Mesodermal cell (in vitro differentiated cells): ENCODE data around the gene SH3PXD2A.
A peak's percentile ranks its signal among the peaks of the same experiment; 100 is the strongest.

Source experiments
- H3K27ac ChIP-seq: 2 replicates; pipeline ENCODE4 v1.7.0; 2013; ENCODE audit warnings: mild to moderate bottlenecking, low read depth, low read length, moderate library complexity; ENCODE audit not compliant: severe bottlenecking
- H3K36me3 ChIP-seq: 2 replicates; pipeline ENCODE4 v1.7.1; 2013; ENCODE audit warnings: mild to moderate bottlenecking, low read length, moderate library complexity; ENCODE audit not compliant: control insufficient read depth, insufficient read depth
- H3K4me1 ChIP-seq: one replicate; pipeline ENCODE4 v1.7.1; 2013; ENCODE audit warnings: mild to moderate bottlenecking, low read length; ENCODE audit not compliant: insufficient read depth, control insufficient read depth, poor library complexity, severe bottlenecking
- H3K4me3 ChIP-seq: 2 replicates; pipeline ENCODE4 v1.7.0; 2013; ENCODE audit warnings: low read length, control low read depth, mild to moderate bottlenecking; ENCODE audit not compliant: insufficient read depth, poor library complexity, severe bottlenecking; ENCODE audit errors: extremely low read depth
- H3K9me3 ChIP-seq: 2 replicates; pipeline ENCODE4 v1.7.1; 2013; ENCODE audit warnings: mild to moderate bottlenecking, low read length, moderate library complexity; ENCODE audit not compliant: control insufficient read depth
- WGBS, 2 experiments: methylation state at CpG; one replicate each; pipeline ENCODE4 v1.1.5; 2013; ENCODE audit warnings: missing lambda C conversion rate in 2 of 2; ENCODE audit not compliant: insufficient coverage in 2 of 2; 5-methylcytosine and 5-hydroxymethylcytosine counted together

Gene SH3PXD2A

DNA sequence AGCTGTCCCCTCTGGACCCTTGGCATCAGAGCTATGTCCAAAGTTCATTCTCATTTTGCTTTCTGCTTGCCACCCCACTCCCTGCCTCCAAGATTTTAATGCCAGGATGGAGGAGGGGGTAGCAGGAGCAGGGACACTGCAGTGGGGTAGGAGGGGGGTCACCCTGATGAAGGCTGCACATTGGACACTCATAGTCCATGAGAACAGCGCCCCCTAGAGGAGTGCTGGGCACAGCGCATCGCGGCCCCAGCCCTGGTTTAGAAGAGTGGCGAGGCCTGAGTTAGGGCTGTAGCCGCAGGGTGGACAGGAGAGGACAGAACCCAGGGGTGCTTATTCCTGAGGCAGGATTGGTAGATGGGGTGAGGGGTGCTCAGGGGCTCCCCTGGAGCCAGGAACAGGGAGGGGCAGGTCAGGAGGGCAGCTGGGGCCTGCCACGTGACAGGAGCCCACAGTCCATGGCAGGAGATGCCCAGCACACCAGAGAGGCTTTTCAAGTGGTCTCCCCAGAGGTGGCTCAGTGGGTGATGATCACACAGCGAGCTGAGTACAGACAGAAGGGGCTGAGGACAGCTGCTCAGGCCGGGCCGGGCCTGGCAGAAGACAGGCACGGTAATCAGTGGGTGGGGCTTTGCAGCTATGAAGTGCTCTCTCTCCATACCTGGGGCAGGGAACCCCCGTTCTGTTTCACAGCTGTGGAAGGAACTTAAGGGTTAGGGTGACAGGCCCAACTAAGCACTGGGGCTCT, 290.4 kb downstream of the SH3PXD2A start:
- no peak overlapping the region for H3K27ac ChIP-seq
- H3K4me3 ChIP-seq: no peak overlapping the region
- 40 to 54% methylated on average over 8 to 11 of the region's 12 CpGs for WGBS, 2 experiments
- H3K9me3 ChIP-seq: no peaks in the 10 kb centered on the region
- H3K4me1 ChIP-seq: no peaks in the 10 kb centered on the region
- no peaks in the 10 kb centered on the region for H3K36me3 ChIP-seq

DNA sequence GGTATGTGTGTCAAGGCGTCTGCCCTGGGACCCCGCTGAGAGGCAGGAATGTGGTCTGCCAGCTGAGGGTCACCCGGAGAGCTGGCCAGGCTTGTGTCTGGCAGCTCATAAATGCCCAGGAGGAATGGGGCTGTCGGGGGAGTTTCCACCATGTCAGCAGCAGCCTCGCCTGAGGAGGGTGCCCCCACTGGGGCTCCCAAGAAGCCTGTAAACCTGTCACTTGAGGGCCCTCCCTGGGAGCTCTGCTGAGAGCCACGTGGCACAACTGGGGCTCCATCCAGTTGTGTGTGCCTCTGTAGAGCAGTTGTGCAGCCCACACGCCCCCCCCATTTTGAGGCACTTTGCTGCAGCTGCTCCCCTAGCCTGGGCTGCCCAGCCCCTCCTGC, 291.3 kb downstream of the SH3PXD2A start:
- H3K4me1 ChIP-seq: no peaks in the 10 kb centered on the region
- WGBS, 2 experiments: 61 to 70% methylated on average over 6 to 7 of the region's 7 CpGs
- H3K36me3 ChIP-seq: no peaks in the 10 kb centered on the region
- no peak overlapping the region for H3K4me3 ChIP-seq
- no peak overlapping the region for H3K27ac ChIP-seq
- no peaks in the 10 kb centered on the region for H3K9me3 ChIP-seq

DNA sequence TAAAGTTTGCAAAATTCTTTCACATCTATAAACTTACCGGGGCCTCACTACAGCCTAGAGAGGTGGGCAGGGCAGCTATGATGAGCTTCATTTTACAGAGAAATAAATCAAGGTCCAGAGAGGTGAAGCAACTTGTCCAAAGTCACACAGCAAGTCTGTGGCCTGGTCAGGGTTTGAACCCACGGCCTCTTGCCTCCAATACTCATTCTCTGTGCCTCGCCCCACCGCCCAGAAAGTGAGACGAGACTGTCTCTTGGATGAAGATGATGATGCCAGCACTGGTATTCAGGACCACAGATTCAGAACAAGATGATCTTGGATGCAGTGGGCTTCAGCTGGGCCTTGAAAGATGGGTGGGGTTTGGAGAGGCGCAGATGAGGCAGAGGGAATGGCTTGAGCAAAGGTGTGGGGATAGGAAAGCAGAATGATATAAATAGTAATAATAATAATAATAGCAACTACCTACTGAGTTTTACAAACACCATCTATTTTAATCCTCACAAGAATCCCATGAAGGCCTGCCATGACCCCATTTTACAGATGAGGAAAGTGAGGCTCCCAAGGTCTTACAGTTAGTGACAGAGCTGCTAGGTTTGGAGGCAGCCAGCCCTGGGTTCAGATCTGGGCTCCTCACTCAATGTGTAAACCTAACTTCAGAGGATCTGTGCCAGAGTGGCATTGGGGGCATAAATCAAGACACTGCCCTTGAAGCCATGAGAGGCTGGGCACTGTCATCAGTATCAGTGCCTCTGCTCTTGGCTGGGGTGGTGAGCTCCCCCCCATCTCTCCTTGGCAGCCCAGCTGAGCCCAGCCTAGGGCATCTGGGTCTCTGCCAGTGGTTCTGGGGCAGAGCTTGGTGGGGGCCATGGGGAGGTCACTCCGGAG, 291.9 kb downstream of the SH3PXD2A start:
- 90 to 95% methylated on average over 4 to 6 of the region's 7 CpGs for WGBS, 2 experiments
- no peaks in the 10 kb centered on the region for H3K9me3 ChIP-seq

DNA sequence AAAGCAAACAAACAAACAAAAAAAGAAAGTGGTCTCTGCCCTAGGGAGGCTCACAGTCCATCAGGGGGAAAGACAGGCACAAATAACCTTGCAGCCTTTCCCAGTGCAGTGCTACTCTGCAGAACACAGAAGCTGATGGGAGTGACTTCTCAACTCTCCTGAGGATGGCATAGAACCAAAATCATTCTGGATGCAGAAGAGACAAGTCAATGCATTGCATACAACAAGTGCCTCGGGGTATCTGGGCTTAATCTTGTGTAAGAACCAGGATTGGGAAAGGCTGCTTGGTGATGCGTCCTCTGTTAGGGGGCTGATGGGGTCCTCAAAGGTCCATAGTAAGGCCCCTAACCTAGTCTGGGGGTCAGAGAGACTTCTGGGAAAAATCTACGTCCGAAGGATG, 293.0 kb downstream of the SH3PXD2A start:
- Histone ChIP-seq H3K4me3 (no peak overlapping the region), H3K4me1 (no peaks in the 10 kb centered on the region)
- 94 to 100% methylated on average over 4 of the region's 4 CpGs for WGBS, 2 experiments

More for the DNA sequence above, 291.9 kb downstream of the SH3PXD2A start:
- no peak overlapping the region for H3K4me3 ChIP-seq
- H3K4me1 ChIP-seq: no peaks in the 10 kb centered on the region
- no peaks in the 10 kb centered on the region for H3K36me3 ChIP-seq
- no peak overlapping the region for H3K27ac ChIP-seq

DNA sequence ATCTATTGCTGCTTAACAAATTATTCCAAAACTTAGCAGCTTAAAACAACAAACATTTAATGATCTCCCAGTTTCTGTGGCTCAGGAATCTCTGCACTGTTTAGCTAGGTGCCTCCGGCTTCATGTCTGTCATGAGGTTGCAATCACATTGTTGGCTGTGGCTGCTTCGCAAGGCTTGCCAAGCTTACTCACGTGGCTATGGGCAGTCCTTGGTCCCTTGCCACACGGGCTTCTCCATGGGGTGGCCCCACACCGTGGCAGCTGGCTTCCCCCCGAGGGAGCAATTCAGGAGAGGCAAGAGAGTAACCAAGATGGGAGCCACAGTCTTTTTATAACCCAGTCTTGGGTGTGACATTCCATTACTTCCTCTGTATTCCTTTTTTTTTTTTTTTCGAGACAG, 294.5 kb downstream of the SH3PXD2A start:
- Histone ChIP-seq H3K36me3 (no peaks in the 10 kb centered on the region), H3K27ac (no peak overlapping the region), H3K9me3 (no peaks in the 10 kb centered on the region), H3K4me1 (no peaks in the 10 kb centered on the region), H3K4me3 (no peak overlapping the region)
- WGBS, 2 experiments: 90 to 93% methylated on average over 6 of the region's 7 CpGs

More for the DNA sequence above, 293.0 kb downstream of the SH3PXD2A start:
- Histone ChIP-seq H3K9me3 (no peaks in the 10 kb centered on the region), H3K27ac (no peak overlapping the region), H3K36me3 (no peaks in the 10 kb centered on the region)

DNA sequence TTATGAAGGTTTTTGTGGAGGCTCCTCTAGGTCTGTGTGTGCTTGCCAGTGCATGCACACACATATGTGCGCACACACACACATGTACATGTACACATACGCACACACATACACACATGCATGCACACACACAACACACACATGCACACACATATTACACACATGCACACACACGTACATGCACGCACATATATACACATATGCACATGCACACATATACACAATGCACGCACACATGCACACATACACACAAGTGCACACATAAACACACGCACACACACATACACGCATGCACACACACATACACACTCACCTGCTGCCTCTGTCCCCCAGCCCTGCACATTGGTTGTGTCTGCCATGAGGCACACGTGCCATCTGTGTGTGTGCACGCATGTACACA, 295.6 kb downstream of the SH3PXD2A start:
- 83 to 88% methylated on average over 7 of the region's 9 CpGs for WGBS, 2 experiments
- no peaks in the 10 kb centered on the region for H3K4me1 ChIP-seq
- no peaks in the 10 kb centered on the region for H3K9me3 ChIP-seq
- H3K4me3 ChIP-seq: no peak overlapping the region
- H3K36me3 ChIP-seq: no peaks in the 10 kb centered on the region
- H3K27ac ChIP-seq: no peak overlapping the region

DNA sequence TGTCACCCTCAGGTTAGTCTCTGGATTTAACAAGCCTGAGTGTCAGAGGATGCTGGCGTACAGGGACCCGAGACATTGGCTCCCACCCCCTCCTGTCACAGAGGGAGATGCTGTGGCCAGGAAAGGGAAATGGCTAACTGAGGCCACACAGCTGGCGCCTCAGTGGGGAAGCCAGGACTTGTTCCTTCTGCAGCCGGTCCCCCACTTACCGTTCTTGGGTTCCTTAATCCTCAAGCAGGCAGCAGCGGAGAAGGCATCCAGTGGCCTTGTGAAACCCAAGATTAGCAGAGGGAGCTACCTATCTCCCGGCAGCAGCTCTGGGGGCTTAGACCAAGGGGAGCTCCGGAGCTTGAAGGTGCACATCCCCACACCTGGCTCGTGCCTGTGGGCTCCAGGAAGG, 296.5 kb downstream of the SH3PXD2A start:
- H3K9me3 ChIP-seq: no peaks in the 10 kb centered on the region
- no peak overlapping the region for H3K4me3 ChIP-seq
- 84 to 89% methylated on average over 7 to 9 of the region's 9 CpGs for WGBS, 2 experiments
- H3K27ac ChIP-seq: no peak overlapping the region
- no peaks in the 10 kb centered on the region for H3K36me3 ChIP-seq
- H3K4me1 ChIP-seq: no peaks in the 10 kb centered on the region

DNA sequence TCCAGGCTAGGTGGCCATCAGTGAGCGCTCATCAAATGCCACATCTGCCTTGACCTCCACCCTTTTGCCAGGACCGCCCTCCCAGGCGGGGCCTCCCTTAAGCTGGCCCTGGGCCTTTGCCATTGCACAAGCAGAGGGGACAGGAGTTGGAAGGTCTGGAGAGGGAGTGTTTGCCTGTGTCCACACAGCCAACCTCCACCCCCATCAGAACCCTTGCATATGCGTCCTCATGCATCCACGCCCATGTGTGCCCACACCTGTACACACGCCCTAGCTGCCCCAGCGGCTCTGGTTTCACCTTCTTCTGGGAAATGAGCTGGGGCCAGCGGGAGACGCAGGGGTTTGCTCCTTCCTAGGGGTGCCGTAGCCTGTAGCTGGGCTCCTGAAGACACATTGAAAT, 297.9 kb downstream of the SH3PXD2A start:
- no peak overlapping the region for H3K27ac ChIP-seq
- H3K4me1 ChIP-seq: no peaks in the 10 kb centered on the region
- H3K9me3 ChIP-seq: no peaks in the 10 kb centered on the region
- no peaks in the 10 kb centered on the region for H3K36me3 ChIP-seq
- no peak overlapping the region for H3K4me3 ChIP-seq
- WGBS, 2 experiments: 94 to 95% methylated on average over 6 of the region's 10 CpGs

DNA sequence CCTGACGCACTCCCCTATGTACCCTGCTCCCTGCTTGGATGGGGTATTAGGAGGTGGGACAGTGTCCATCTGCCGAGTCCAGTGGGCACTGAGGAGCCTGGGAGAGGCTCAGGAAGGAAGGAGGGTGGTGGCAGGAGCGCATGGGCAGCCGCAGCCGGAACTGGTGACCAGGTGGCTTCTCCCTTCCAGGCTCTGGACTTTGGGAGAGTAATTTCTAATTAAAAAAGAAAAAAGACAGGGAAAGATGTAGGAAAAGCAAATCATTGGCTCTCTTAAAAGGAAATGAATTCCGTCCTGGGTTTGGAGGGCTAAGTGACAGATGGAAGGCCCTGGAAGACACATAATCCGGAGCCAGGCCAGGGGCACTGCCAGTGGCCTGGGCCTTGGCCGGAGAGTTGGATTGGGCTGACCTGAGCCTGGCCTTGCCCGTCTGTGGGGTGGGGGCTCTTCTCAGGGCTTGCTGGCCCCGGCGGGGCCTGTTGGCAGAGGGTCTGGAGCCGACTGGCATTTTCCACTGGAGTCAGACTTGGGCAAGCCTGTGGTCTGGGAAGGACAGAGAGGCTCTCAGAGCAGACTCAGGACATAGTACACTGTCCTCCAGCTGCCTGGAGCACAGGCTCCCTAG, 298.9 kb downstream of the SH3PXD2A start:
- no peaks in the 10 kb centered on the region for H3K36me3 ChIP-seq
- no peak overlapping the region for H3K4me3 ChIP-seq
- no peaks in the 10 kb centered on the region for H3K4me1 ChIP-seq
- H3K27ac ChIP-seq: no peak overlapping the region
- 92 to 97% methylated on average over 8 to 11 of the region's 12 CpGs for WGBS, 2 experiments
- H3K9me3 ChIP-seq: no peaks in the 10 kb centered on the region

DNA sequence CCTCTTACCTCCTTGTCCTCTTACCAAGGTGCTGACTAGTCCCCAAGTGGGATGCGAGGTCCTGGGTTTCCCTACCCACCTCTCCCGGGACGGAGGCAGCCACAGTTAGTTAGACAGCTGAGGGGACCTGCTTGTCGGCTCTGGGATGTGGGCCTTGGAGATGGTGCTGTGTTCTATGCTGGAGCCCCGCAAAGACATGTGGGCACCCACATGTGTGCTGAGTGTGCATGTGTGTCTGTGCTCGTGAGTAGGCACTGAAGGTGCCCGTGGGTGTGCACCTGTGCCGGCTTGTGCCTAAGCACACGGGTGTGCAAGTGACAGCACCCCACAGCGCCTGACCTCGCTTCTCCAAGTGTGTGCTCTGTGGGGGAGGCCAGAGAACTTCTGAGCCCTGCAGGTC, 299.7 kb downstream of the SH3PXD2A start:
- no peak overlapping the region for H3K27ac ChIP-seq
- no peaks in the 10 kb centered on the region for H3K9me3 ChIP-seq
- no peaks in the 10 kb centered on the region for H3K36me3 ChIP-seq
- H3K4me3 ChIP-seq: peak overlapping the region; percentile 33
- 70 to 93% methylated on average over 8 to 9 of the region's 11 CpGs for WGBS, 2 experiments
- H3K4me1 ChIP-seq: no peaks in the 10 kb centered on the region
